ENCODE measurements around the gene ELOVL5.

- TF ChIP-seq, protein P1, sequence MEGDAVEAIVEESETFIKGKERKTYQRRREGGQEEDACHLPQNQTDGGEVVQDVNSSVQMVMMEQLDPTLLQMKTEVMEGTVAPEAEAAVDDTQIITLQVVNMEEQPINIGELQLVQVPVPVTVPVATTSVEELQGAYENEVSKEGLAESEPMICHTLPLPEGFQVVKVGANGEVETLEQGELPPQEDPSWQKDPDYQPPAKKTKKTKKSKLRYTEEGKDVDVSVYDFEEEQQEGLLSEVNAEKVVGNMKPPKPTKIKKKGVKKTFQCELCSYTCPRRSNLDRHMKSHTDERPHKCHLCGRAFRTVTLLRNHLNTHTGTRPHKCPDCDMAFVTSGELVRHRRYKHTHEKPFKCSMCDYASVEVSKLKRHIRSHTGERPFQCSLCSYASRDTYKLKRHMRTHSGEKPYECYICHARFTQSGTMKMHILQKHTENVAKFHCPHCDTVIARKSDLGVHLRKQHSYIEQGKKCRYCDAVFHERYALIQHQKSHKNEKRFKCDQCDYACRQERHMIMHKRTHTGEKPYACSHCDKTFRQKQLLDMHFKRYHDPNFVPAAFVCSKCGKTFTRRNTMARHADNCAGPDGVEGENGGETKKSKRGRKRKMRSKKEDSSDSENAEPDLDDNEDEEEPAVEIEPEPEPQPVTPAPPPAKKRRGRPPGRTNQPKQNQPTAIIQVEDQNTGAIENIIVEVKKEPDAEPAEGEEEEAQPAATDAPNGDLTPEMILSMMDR (IDR thresholded peaks at IDR 0.05) = no peak
- TF ChIP-seq EP300 (IDR thresholded peaks at IDR 0.05; ENCODE audit: borderline replicate concordance in 1 of 2, low read depth in 1 of 2, low read length in 1 of 2) = no peak
- TF ChIP-seq TAF1 (IDR thresholded peaks at IDR 0.05; ENCODE audit: borderline replicate concordance, low read depth, low read length) = no peak
- no peak for TF ChIP-seq RXRA (IDR thresholded peaks at IDR 0.05; ENCODE audit: borderline replicate concordance, low read depth)
- TF ChIP-seq, protein P2, sequence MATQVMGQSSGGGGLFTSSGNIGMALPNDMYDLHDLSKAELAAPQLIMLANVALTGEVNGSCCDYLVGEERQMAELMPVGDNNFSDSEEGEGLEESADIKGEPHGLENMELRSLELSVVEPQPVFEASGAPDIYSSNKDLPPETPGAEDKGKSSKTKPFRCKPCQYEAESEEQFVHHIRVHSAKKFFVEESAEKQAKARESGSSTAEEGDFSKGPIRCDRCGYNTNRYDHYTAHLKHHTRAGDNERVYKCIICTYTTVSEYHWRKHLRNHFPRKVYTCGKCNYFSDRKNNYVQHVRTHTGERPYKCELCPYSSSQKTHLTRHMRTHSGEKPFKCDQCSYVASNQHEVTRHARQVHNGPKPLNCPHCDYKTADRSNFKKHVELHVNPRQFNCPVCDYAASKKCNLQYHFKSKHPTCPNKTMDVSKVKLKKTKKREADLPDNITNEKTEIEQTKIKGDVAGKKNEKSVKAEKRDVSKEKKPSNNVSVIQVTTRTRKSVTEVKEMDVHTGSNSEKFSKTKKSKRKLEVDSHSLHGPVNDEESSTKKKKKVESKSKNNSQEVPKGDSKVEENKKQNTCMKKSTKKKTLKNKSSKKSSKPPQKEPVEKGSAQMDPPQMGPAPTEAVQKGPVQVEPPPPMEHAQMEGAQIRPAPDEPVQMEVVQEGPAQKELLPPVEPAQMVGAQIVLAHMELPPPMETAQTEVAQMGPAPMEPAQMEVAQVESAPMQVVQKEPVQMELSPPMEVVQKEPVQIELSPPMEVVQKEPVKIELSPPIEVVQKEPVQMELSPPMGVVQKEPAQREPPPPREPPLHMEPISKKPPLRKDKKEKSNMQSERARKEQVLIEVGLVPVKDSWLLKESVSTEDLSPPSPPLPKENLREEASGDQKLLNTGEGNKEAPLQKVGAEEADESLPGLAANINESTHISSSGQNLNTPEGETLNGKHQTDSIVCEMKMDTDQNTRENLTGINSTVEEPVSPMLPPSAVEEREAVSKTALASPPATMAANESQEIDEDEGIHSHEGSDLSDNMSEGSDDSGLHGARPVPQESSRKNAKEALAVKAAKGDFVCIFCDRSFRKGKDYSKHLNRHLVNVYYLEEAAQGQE (IDR thresholded peaks at IDR 0.05; ENCODE audit: low read depth, low read length) = no peak
- TF ChIP-seq, protein P3, sequence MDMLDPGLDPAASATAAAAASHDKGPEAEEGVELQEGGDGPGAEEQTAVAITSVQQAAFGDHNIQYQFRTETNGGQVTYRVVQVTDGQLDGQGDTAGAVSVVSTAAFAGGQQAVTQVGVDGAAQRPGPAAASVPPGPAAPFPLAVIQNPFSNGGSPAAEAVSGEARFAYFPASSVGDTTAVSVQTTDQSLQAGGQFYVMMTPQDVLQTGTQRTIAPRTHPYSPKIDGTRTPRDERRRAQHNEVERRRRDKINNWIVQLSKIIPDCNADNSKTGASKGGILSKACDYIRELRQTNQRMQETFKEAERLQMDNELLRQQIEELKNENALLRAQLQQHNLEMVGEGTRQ (IDR thresholded peaks at IDR 0.05; ENCODE audit: borderline replicate concordance, low read depth, low read length) = no peak
- no peak for TF ChIP-seq MXI1 (IDR thresholded peaks at IDR 0.05; ENCODE audit: low read depth, low read length)
Measured at GRCh38 chr6:53297004-53297403, 51.7 kb downstream of the ELOVL5 start.

Measured in SK-N-SH (cell line).